Pancreas (tissue), 10 donors: ENCODE measurements around the gene PNPLA3. TPM values are rescaled to one million over a fixed set of nuclear protein-coding genes. Genes with fewer than 3 reads are reported as not detected.

ENCODE experiments used
- ATAC-seq, 4 donors: fragments of 200-7000 bp; cut with Tn5 transposase; one replicate each; pipeline versions ENCODE4 v1.8.0 to v1.9.1; 2020; ENCODE audit warnings: mild to moderate bottlenecking in 4 of 4, moderate library complexity in 4 of 4
- DNase-seq, 6 donors: peaks; one replicate each; pipeline ENCODE4 v3.0.0-alpha.2; 2020
- FAIRE-seq: peaks from 2 replicates; lab custom pipeline; 2012; peaks lifted over from hg19 to GRCh38; lab: Jason Lieb, UNC
- H3K27ac ChIP-seq, 4 donors: fragments of 200-600 bp; sonication (generic); 1 replicate in 3 of 4; 2 replicates in 1 of 4; pipeline versions ENCODE4 v1.5.0 to v1.8.0; 2020
- H3K27me3 ChIP-seq, 4 donors: fragments of 200-600 bp; one replicate each; pipeline ENCODE4 v1.8.0; 2021
- H3K36me3 ChIP-seq, 3 donors: fragments of 200-600 bp; sonication (generic) in 1 of 3; one replicate each; pipeline versions ENCODE4 v1.5.0 to v1.8.0; 2020 to 2021
- H3K4me1 ChIP-seq, 3 donors: fragments of 200-600 bp; one replicate each; pipeline ENCODE4 v1.8.0; 2021
- H3K4me3 ChIP-seq, 4 donors: fragments of 200-600 bp; sonication (generic) in 2 of 4; one replicate each; pipeline versions ENCODE4 v1.5.0 to v1.8.0; 2020 to 2021
- H3K9me3 ChIP-seq, 4 donors: fragments of 200-600 bp; one replicate each; pipeline ENCODE4 v1.8.0; 2021
- WGBS, 2 donors: extraction: QIAGEN DNeasy Blood & Tissue Kit; methylation state at CpG; one replicate each; pipeline ENCODE4 v1.1.7; 2013; 5-methylcytosine and 5-hydroxymethylcytosine counted together
- intact Hi-C, 3 donors: fragments of 100-400 bp; cut with DNase I; formaldehyde crosslinking; loops; one replicate each; pipeline versions ENCODE4 v1.11.1 to v1.14.2; 2022
- polyA plus RNA-seq, 2 donors: library from polyadenylated mRNA; stranded (reverse); fragments of 200-250 nt; gene quantifications; one replicate each; pipeline ENCODE4 v1.2.3, GENCODE V29; 2013
- total RNA-seq, 6 donors: library from RNA; stranded (reverse); fragmentation: NEBNext Ultra II Directional in 4 of 6; extraction: Animal tissue kit (Norgen Biotek cat#: 25700) in 4 of 6; gene quantifications; one replicate each; pipeline versions ENCODE4 v1.2.1 to v1.2.4, GENCODE V29; 2021 to 2023
- TF ChIP-seq, protein P1 (sequence below), 4 donors: fragments of 200-600 bp; sonication (generic) in 3 of 4; IDR thresholded peaks; one replicate each; pipeline versions ENCODE4 v1.5.0 to v1.8.0; 2021; ENCODE audit warnings: antibody characterized with exemption in 4 of 4
- donor health status: healthy with polysubstance abuse.
- donor health status: DM: no; HTN: no; CAD: no; lungs with moderate emphysema.
- donor health status: DM: no; HTN: no; CAD: no.
- donor health status: control.
- donor health status: control.
- donor health status: Bipolar disorder and iron deficiency.
- donor health status: DM: yes; HTN: yes; CAD: no.
- donor health status: DM: no; HTN: no; CAD: no.
- donor health status: DM: no; HTN: no; CAD: no.
- donor health status: DM: yes; HTN: yes; CAD: no.

The PNPLA3 gene
- total and polyA plus RNA-seq, 8 donors: 0.07 to 0.70 (median 0.18) TPM; not detected in 2

GRCh38 chr22:43985532-43985931, 61.9 kb downstream of the PNPLA3 start:
- intact Hi-C loops: no loop called here
- 89 to 91% methylated on average over 12 of the region's 12 CpGs for WGBS, 2 donors
- H3K36me3 ChIP-seq: peaks cover 0 to 57% (median 6%) of the 10 kb centered on the region in 3 donors
- FAIRE-seq (no peak), ATAC-seq (no peak), DNase-seq (no peak)
- H3K27ac ChIP-seq: no peak overlapping the region
- TF ChIP-seq, protein P1, sequence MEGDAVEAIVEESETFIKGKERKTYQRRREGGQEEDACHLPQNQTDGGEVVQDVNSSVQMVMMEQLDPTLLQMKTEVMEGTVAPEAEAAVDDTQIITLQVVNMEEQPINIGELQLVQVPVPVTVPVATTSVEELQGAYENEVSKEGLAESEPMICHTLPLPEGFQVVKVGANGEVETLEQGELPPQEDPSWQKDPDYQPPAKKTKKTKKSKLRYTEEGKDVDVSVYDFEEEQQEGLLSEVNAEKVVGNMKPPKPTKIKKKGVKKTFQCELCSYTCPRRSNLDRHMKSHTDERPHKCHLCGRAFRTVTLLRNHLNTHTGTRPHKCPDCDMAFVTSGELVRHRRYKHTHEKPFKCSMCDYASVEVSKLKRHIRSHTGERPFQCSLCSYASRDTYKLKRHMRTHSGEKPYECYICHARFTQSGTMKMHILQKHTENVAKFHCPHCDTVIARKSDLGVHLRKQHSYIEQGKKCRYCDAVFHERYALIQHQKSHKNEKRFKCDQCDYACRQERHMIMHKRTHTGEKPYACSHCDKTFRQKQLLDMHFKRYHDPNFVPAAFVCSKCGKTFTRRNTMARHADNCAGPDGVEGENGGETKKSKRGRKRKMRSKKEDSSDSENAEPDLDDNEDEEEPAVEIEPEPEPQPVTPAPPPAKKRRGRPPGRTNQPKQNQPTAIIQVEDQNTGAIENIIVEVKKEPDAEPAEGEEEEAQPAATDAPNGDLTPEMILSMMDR (IDR thresholded peaks at IDR 0.05): no peak
- no peaks in the 10 kb centered on the region for H3K4me1 ChIP-seq
- no peaks in the 10 kb centered on the region for H3K27me3 ChIP-seq
- no peaks in the 10 kb centered on the region for H3K9me3 ChIP-seq
- no peak overlapping the region for H3K4me3 ChIP-seq

DNA sequence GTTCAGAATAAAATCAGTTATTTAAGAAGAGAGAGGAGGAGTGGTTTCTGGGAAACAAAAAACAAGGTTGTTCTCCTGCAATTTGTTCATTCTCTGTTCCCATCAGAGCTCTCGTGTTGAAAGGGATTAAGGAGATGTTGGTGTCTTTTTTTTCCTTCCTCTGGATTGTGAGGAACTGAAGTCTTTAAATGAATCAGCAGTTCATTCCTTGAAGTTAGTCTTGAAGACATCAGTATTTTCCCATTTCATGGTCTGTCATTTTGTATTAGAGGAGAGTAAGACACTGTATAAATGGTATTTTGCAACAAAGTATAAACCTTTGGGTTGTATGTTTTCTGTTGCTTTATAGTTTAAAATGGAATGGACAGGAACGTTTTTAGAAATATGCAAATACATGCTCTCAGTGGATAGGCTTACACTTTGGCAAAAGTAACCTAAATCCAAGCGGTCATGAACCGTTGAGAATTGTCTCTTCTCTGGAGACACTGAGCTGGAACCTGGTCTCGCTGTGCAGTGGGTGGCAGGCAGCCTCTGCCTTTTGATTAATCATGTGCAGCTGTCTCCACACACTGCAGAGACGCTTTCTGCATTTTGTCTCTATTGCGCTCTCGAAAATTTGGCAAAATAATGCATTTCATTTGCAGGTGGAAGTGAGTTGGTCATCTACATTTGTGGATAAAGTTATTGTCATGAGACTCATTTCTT, 64.7 kb downstream of the PNPLA3 start:
- Histone ChIP-seq H3K9me3 (no peaks in the 10 kb centered on the region), H3K36me3 (peaks cover 0 to 56% (median 18%) of the 10 kb centered on the region in 3 donors), H3K4me1 (no peaks in the 10 kb centered on the region), H3K27ac (no peak overlapping the region), H3K27me3 (no peaks in the 10 kb centered on the region), H3K4me3 (no peak overlapping the region)
- TF ChIP-seq, protein P1 (IDR thresholded peaks at IDR 0.05): no peak
- DNase-seq (no peak), FAIRE-seq (no peak), ATAC-seq (no peak)
- intact Hi-C loops: no loop called here
- WGBS, 2 donors: 81 to 82% methylated on average over 8 of the region's 8 CpGs

DNA sequence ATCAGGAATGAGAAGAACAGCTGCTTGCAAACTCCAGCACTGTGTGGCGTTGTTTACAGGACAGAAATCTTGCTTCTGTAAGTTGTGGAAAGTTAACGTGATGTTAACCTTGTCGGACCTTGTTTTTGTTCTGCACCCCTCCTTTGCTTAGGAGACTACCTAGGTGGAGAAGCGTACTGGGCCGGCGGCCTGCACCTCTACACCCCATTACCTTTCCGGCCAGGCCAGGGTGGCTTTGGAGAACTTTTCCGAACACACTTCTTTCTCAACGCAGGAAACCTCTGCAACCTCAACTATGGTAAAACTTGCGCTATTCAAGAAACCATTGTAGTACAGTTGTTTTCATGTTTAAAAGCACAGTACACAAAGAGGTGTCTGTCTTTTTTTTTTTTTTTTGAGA, 65.4 kb downstream of the PNPLA3 start:
- H3K9me3 ChIP-seq: no peaks in the 10 kb centered on the region
- FAIRE-seq (no peak), ATAC-seq (no peak), DNase-seq (no peak)
- 94 to 95% methylated on average over 10 of the region's 10 CpGs for WGBS, 2 donors
- H3K36me3 ChIP-seq: peaks cover 0 to 49% (median 18%) of the 10 kb centered on the region in 3 donors
- no peak overlapping the region for H3K4me3 ChIP-seq
- TF ChIP-seq, protein P1 (IDR thresholded peaks at IDR 0.05): no peak
- intact Hi-C loops: no loop called here
- no peak overlapping the region for H3K27ac ChIP-seq
- H3K27me3 ChIP-seq: no peaks in the 10 kb centered on the region
- no peaks in the 10 kb centered on the region for H3K4me1 ChIP-seq

DNA sequence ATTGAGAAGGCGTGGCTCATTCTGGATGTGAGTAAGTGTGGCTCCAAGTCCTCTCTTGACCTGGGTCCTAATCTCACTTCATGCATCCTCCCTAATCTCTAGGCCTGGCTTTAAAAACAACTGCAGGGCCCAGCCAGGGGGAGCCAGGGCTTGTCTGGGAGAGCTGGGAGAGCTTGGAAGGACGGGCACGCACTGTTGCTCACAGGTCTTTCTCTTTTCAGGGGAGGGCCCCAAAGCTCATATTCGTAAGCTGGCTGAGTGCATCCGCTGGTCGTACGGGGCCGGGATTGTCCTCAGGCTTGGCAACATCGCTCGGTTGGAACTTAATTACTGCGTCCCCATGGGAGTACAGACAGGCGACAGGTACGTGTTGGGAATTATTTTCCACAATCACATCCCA, 66.4 kb downstream of the PNPLA3 start:
- intact Hi-C loops: loop anchor here in 2 of 3 donors (5.0 to 10.0 kb wide), 2 partner anchors 635 to 637 kb away; no protein-coding TSS in a partner anchor
- TF ChIP-seq, protein P1 (IDR thresholded peaks at IDR 0.05): no peak
- Histone ChIP-seq H3K4me1 (no peaks in the 10 kb centered on the region), H3K4me3 (no peak overlapping the region), H3K36me3 (peaks cover 0 to 46% (median 15%) of the 10 kb centered on the region in 3 donors), H3K27me3 (no peaks in the 10 kb centered on the region), H3K27ac (no peak overlapping the region), H3K9me3 (no peaks in the 10 kb centered on the region)
- 80 to 87% methylated on average over 13 of the region's 13 CpGs for WGBS, 2 donors
- ATAC-seq: no peak
- DNase-seq: no peak
- no peak for FAIRE-seq
